HEK293T (cell line): ENCODE results near the gene ADIPOR2.

ENCODE experiments used
- CTCF ChIA-PET: fragments of 350-600 bp; formaldehyde crosslinking; extraction: SDS; loops from one replicate; lab custom pipeline; 2021; ENCODE audit warnings: antibody characterized with exemption, inconsistent platforms; lab: Yijun Ruan, JAX
- POLR2A ChIA-PET: fragments of 350-600 bp; formaldehyde crosslinking; extraction: SDS; loops from one replicate; lab custom pipeline; 2020; ENCODE audit warnings: antibody characterized with exemption, inconsistent platforms; lab: Yijun Ruan, JAX
- DNase-seq: peaks from one replicate; pipeline ENCODE4 v3.0.0; 2012; ENCODE audit warnings: mixed read lengths; ENCODE audit errors: extremely low spot score
- ARNT ChIP-seq: fragments of 450-650 bp; IDR thresholded peaks from 2 replicates; pipeline ENCODE4 v1.6.1; 2017; ENCODE audit warnings: mild to moderate bottlenecking
- BHLHE40 ChIP-seq: fragments of 450-650 bp; IDR thresholded peaks from 2 replicates; pipeline ENCODE4 v1.6.1; 2016; ENCODE audit warnings: mild to moderate bottlenecking, moderate library complexity, borderline replicate concordance
- CTBP1 ChIP-seq: fragments of 450-650 bp; IDR thresholded peaks from 2 replicates; pipeline ENCODE4 v1.6.1; 2016; ENCODE audit warnings: borderline replicate concordance
- ELF4 ChIP-seq: fragments of 450-650 bp; IDR thresholded peaks from 2 replicates; pipeline ENCODE4 v1.6.1; 2017; ENCODE audit warnings: antibody characterized with exemption
- FOXA1 ChIP-seq: fragments of 450-650 bp; IDR thresholded peaks from 2 replicates; pipeline ENCODE4 v1.6.1; 2016; ENCODE audit warnings: mild to moderate bottlenecking
- FOXK2 ChIP-seq: fragments of 450-650 bp; IDR thresholded peaks from 2 replicates; pipeline ENCODE4 v1.6.1; 2016; ENCODE audit warnings: mild to moderate bottlenecking
- FOXM1 ChIP-seq: fragments of 450-650 bp; IDR thresholded peaks from 2 replicates; pipeline ENCODE4 v1.6.1; 2017; ENCODE audit warnings: mild to moderate bottlenecking, borderline replicate concordance
- HDGF ChIP-seq: fragments of 450-650 bp; IDR thresholded peaks from 2 replicates; pipeline ENCODE4 v1.6.1; 2017; ENCODE audit warnings: antibody characterized with exemption, borderline replicate concordance
- L3MBTL2 ChIP-seq: fragments of 450-650 bp; conservative IDR thresholded peaks from 2 replicates; pipeline ENCODE4 v1.6.1; 2016; ENCODE audit warnings: mild to moderate bottlenecking
- LEF1 ChIP-seq: fragments of 450-650 bp; IDR thresholded peaks from 2 replicates; pipeline ENCODE4 v1.6.1; 2017; ENCODE audit warnings: mild to moderate bottlenecking, borderline replicate concordance
- NFRKB ChIP-seq: fragments of 450-650 bp; IDR thresholded peaks from 2 replicates; pipeline ENCODE4 v1.6.1; 2016; ENCODE audit warnings: mild to moderate bottlenecking, moderate library complexity
- SP1 ChIP-seq: fragments of 450-650 bp; IDR thresholded peaks from 2 replicates; pipeline ENCODE4 v1.6.1; 2017
- SUZ12 ChIP-seq: fragments of 450-650 bp; IDR thresholded peaks from 2 replicates; pipeline ENCODE4 v1.6.1; 2016; ENCODE audit warnings: mild to moderate bottlenecking
- TARDBP ChIP-seq: fragments of 450-650 bp; IDR thresholded peaks from 2 replicates; pipeline ENCODE4 v1.6.1; 2016
- ZNF384 ChIP-seq: fragments of 450-650 bp; IDR thresholded peaks from 2 replicates; pipeline ENCODE4 v1.6.1; 2016
- TF ChIP-seq, protein P1 (sequence below): fragments of 450-650 bp; IDR thresholded peaks from 2 replicates; pipeline ENCODE4 v1.6.1; 2016

The ADIPOR2 gene

GRCh38 chr12:1662761-1663439, 28.0 kb upstream of the ADIPOR2 start:
- CTCF ChIA-PET: interaction anchor here (1.6 kb wide), 1 partner anchor 9 kb away, joined by 7 read pairs; no protein-coding TSS in a partner anchor
- no peak for TF ChIP-seq FOXM1
- POLR2A ChIA-PET: interaction anchor here (2.0 kb wide), 1 partner anchor 28 kb away, joined by 17 read pairs; the partner anchor contains the start of gene ADIPOR2
- DNase-seq: peak; percentile 37

DNA sequence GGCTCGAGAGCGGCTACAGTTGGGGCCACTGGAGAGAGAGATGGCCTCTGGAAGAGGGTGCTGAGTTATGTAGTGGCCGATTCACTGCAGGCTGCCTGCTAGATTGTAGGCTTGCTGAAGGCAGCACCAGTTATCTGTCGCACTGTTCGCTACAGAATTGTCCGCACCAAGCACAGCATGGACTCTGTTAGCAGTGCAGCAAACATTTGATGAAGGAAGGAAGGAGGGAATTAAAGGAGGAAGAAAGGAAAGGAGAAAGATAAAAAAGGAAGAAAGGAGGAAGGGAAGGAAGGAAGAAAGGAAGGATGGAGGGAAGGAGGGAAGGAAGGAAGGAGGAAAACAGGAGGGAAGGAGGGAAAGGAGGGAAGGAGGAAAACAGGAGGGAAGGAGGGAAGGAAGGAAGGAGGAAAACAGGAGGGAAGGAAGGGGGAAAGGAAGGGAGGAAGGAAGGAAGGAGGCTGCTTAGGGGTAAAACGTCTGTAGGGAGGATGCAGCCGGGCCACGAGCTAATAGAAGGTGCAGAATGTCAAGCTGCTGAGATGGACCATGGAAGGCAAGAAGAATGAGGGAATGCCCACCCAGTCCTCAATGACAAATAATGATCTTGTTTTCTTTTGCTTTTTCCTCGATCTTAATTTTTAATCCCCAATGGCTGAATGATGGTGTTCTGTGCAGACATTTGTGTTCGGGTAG, 27.3 kb upstream of the ADIPOR2 start:
- ChIA-PET CTCF (no interaction called here), POLR2A (no interaction called here)
- no peak for DNase-seq
- TF ChIP-seq ELF4 (no peak), NFRKB (no peak), CTBP1 (no peak), SP1 (no peak), ARNT (no peak)

GRCh38 chr12:1665366-1665765, 25.5 kb upstream of the ADIPOR2 start:
- TF ChIP-seq ZNF384 (no peak), ARNT (no peak), FOXK2 (no peak), CTBP1 (no peak), TARDBP (no peak), SUZ12 (no peak), ELF4 (no peak), BHLHE40 (no peak), SP1 (no peak), LEF1 (no peak), HDGF (no peak), NFRKB (no peak), FOXM1 (no peak), L3MBTL2 (no peak), FOXA1 (no peak)
- TF ChIP-seq, protein P1, sequence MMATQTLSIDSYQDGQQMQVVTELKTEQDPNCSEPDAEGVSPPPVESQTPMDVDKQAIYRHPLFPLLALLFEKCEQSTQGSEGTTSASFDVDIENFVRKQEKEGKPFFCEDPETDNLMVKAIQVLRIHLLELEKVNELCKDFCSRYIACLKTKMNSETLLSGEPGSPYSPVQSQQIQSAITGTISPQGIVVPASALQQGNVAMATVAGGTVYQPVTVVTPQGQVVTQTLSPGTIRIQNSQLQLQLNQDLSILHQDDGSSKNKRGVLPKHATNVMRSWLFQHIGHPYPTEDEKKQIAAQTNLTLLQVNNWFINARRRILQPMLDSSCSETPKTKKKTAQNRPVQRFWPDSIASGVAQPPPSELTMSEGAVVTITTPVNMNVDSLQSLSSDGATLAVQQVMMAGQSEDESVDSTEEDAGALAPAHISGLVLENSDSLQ: no peak
- POLR2A ChIA-PET: no interaction called here
- no peak for DNase-seq
- CTCF ChIA-PET: interaction anchor here (0.6 kb wide), 1 partner anchor 40 kb away, joined by 5 read pairs; no protein-coding TSS in a partner anchor

- ChIA-PET CTCF (interaction anchor here (0.6 kb wide), 1 partner anchor 41 kb away, joined by 5 read pairs; no protein-coding TSS in a partner anchor), POLR2A (no interaction called here)
- TF ChIP-seq FOXK2 (no peak), BHLHE40 (no peak), CTBP1 (no peak), NFRKB (no peak), SP1 (no peak)
- no peak for DNase-seq
These were observed 24.7 kb upstream of the ADIPOR2 start for GRCh38 chr12:1666215-1666614.

- no peak for TF ChIP-seq ARNT
- TF ChIP-seq, protein P1: no peak
- TF ChIP-seq SUZ12: no peak
- TF ChIP-seq HDGF: no peak
- TF ChIP-seq NFRKB: no peak
- no peak for TF ChIP-seq CTBP1
- no peak for TF ChIP-seq ZNF384
- TF ChIP-seq BHLHE40: no peak
- no peak for TF ChIP-seq ELF4
- TF ChIP-seq FOXM1: no peak
- TF ChIP-seq FOXK2: no peak
- TF ChIP-seq LEF1: no peak
- no peak for TF ChIP-seq FOXA1
- no peak for TF ChIP-seq TARDBP
- TF ChIP-seq L3MBTL2: no peak
- TF ChIP-seq SP1: no peak
- POLR2A ChIA-PET: no interaction called here
- DNase-seq: no peak
- CTCF ChIA-PET: no interaction called here
These were observed 24.1 kb upstream of the ADIPOR2 start for GRCh38 chr12:1666685-1667162.

DNA sequence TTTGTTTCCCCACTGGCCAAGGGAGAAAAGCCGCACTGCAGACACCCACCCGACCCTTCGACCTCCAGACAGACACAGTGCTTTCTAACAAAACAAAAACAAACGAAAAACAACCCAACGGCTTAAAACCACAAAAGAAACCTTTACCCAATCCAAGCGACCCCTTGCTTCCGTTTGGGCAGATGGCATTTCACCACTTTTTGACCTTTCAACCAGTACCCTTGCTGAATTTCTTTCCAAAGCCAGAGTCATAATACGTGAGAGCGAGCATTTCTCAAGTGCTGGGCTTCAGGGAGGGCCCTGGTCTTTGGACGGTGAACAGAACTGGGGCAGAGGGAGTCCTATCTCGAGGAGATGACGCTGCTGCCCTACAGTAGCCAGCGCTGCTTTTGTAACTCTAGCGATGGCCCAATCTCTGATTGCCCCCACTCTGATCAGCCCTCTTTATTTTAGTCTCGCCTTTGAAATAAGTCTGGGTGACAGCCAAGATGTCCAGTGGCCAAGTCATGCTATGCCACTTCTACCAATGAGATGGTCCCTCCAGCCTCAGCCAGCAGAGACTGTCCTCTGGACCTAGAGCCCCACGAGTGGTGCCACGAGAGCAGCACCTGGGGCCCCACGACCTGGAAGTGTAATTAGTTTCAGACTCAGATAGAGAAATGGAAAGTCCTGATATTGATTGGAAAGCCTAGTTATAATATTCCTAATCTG, 21.9 kb upstream of the ADIPOR2 start:
- POLR2A ChIA-PET: interaction anchor here (1.6 kb wide), 1 partner anchor 22 kb away, joined by 9 read pairs; the partner anchor contains the start of gene ADIPOR2
- no peak for TF ChIP-seq SP1
- TF ChIP-seq SUZ12: no peak
- no peak for TF ChIP-seq NFRKB
- no peak for TF ChIP-seq L3MBTL2
- CTCF ChIA-PET: interaction anchor here (2.2 to 2.5 kb wide), 2 partner anchors 12 to 16 kb away, joined by 6 to 10 read pairs; no protein-coding TSS in a partner anchor
- DNase-seq: no peak
